ENCODE results near the gene IFI30. TPM values are rescaled to one million over a fixed set of nuclear protein-coding genes. Genes with fewer than 3 reads are reported as not detected.
A peak's percentile ranks its signal among the peaks of the same experiment; 100 is the strongest.

IFI30 gene
- 100 to 1,000 TPM; 205 to 612 TPM for total RNA-seq
- polyA plus RNA-seq, result 1,000 to 10,000 TPM in 1 of 2 donors, 100 to 1,000 TPM in 1; 440 to 1,883 TPM
- long read RNA-seq, donor 1, transcript IFI30-201 (7 exons, 1,134 nt), result major isoform, 19 of 19 reads
- long read RNA-seq, donor 1, partial matches to known transcripts, result 0 of 19 reads
- long read RNA-seq, donor 1, other reads (novel, unspliced or antisense), result 0 of 19 reads
- long read RNA-seq, donor 2, transcript IFI30-201 (7 exons, 1,134 nt), result major isoform, 9 of 9 reads
- long read RNA-seq, donor 2, partial matches to known transcripts, result 0 of 9 reads
- long read RNA-seq, donor 2, other reads (novel, unspliced or antisense), result 0 of 9 reads
- long read RNA-seq, donor 3, transcript IFI30-201 (7 exons, 1,134 nt), result major isoform, 8 of 8 reads
- long read RNA-seq, donor 3, partial matches to known transcripts, result 0 of 8 reads
- long read RNA-seq, donor 3, other reads (novel, unspliced or antisense), result 0 of 8 reads
- long read RNA-seq, donor 4, partial matches to known transcripts, result 0 of 2 reads
- long read RNA-seq, donor 4, other reads (novel, unspliced or antisense), result 0 of 2 reads
- long read RNA-seq, donor 5, transcript IFI30-201 (7 exons, 1,134 nt), result major isoform, 24 of 24 reads
- long read RNA-seq, donor 5, partial matches to known transcripts, result 0 of 24 reads
- long read RNA-seq, donor 5, other reads (novel, unspliced or antisense), result 0 of 24 reads

DNA sequence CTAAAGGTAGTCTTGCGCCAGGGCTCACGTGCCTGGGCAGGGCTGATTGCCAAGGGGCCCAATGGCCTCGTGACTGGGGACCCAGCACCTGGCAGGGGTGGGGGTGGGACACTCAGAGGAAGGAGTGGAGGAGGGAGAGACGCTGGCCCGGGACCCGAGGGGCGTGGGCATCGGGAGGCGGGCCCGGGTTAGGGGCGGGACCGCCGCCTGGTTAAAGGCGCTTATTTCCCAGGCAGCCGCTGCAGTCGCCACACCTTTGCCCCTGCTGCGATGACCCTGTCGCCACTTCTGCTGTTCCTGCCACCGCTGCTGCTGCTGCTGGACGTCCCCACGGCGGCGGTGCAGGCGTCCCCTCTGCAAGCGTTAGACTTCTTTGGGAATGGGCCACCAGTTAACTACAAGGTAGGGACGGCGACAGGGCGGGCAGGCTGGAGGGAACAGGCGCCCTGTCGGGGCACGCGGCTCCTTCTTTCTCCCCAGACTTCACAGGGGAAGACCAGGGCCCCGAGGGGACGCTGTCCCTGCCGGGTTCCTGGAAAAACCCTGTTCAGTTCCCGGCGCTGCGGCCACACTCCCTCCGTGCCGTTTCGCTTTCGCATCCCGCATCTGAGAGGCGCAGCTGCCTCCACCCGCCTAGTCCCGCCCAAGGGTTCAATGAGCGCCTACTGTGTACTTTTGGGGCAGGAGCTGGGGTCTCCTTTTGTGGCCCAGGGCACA lies at the start of gene IFI30:
Gene IFI30, plus strand, starts transcription at position 242 of the 717 bp plus-strand sequence. Its CDS starts 29 bp downstream, at position 271.
- peak; percentile 63 to 84 (median 75) for DNase-seq
- Histone ChIP-seq H3K4me3 (peak within 1 kb of the TSS; percentile 55), H3K36me3 (ENCODE audit: control insufficient read depth in 4 of 4, insufficient read depth in 4 of 4, low read length in 4 of 4) (peaks cover 0 to 20% (median 1%) of the 10 kb centered on the region in 4 donors), H3K9me3 (ENCODE audit: control insufficient read depth in 4 of 4, insufficient read depth in 3 of 4, low read length in 3 of 4) (no peaks in the 10 kb centered on the region), H3K27me3 (ENCODE audit: control insufficient read depth in 3 of 3, insufficient read depth in 3 of 3, low read length in 2 of 3) (peaks cover 0 to 2% (median 0%) of the 10 kb centered on the region in 3 donors), H3K9ac (ENCODE audit: insufficient read depth in 1 of 2, low read length in 2 of 2) (peak within 1 kb of the TSS in 1 of 2 donors; percentile 63), H3K4me1 (ENCODE audit: control insufficient read depth in 5 of 5, insufficient read depth in 5 of 5, low read length in 5 of 5) (peaks cover 0 to 8% (median 4%) of the 10 kb centered on the region in 5 donors), H3K27ac (ENCODE audit: low read depth in 1 of 2, low read length in 1 of 2) (peak within 1 kb of the TSS in 1 of 2 donors; percentile 86)
- WGBS, 2 donors, result 1% methylated on average over 46 to 47 of the region's 47 CpGs
- TF ChIP-seq, protein P1, sequence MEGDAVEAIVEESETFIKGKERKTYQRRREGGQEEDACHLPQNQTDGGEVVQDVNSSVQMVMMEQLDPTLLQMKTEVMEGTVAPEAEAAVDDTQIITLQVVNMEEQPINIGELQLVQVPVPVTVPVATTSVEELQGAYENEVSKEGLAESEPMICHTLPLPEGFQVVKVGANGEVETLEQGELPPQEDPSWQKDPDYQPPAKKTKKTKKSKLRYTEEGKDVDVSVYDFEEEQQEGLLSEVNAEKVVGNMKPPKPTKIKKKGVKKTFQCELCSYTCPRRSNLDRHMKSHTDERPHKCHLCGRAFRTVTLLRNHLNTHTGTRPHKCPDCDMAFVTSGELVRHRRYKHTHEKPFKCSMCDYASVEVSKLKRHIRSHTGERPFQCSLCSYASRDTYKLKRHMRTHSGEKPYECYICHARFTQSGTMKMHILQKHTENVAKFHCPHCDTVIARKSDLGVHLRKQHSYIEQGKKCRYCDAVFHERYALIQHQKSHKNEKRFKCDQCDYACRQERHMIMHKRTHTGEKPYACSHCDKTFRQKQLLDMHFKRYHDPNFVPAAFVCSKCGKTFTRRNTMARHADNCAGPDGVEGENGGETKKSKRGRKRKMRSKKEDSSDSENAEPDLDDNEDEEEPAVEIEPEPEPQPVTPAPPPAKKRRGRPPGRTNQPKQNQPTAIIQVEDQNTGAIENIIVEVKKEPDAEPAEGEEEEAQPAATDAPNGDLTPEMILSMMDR (IDR thresholded peaks at IDR 0.05; ENCODE audit: control extremely low read depth, extremely low read depth), result no peak
- ATAC-seq (ENCODE audit: insufficient read depth, low FRiP score), result peak; percentile 76

DNA sequence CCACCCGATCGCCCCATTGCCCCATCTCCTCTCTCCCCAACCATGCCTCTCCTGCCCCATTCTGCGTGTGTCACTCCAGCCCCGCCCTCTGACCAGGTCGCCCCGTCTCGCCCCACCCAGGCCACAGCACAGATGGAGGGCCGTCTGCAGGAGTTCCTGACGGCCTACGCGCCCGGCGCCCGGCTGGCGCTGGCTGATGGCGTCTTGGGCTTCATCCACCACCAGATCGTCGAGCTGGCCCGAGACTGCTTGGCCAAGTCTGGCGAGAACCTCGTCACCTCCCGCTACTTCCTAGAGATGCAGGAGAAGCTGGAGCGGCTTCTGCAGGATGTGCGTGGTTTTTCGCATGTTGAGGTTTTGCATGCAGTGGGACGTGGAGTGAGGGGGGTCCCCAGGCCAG lies 49.8 kb upstream of the IFI30 start:
- Histone ChIP-seq H3K9me3 (ENCODE audit: control insufficient read depth in 4 of 4, insufficient read depth in 3 of 4, low read length in 3 of 4) (no peaks in the 10 kb centered on the region), H3K27ac (ENCODE audit: low read depth in 1 of 2, low read length in 1 of 2) (no peak overlapping the region), H3K4me3 (no peak overlapping the region), H3K36me3 (ENCODE audit: control insufficient read depth in 4 of 4, insufficient read depth in 4 of 4, low read length in 4 of 4) (peaks cover 0 to 18% (median 9%) of the 10 kb centered on the region in 4 donors), H3K27me3 (ENCODE audit: control insufficient read depth in 3 of 3, insufficient read depth in 3 of 3, low read length in 2 of 3) (no peaks in the 10 kb centered on the region), H3K4me1 (ENCODE audit: control insufficient read depth in 5 of 5, insufficient read depth in 5 of 5, low read length in 5 of 5) (peaks cover 0 to 5% (median 2%) of the 10 kb centered on the region in 5 donors), H3K9ac (ENCODE audit: insufficient read depth in 1 of 2, low read length in 2 of 2) (no peak overlapping the region)
- no peak for ATAC-seq (ENCODE audit: insufficient read depth, low FRiP score)
- TF ChIP-seq, protein P1 (IDR thresholded peaks at IDR 0.05; ENCODE audit: control extremely low read depth, extremely low read depth), result no peak
- DNase-seq, result no peak
- WGBS, 2 donors, result 74 to 89% methylated on average over 26 of the region's 26 CpGs

DNA sequence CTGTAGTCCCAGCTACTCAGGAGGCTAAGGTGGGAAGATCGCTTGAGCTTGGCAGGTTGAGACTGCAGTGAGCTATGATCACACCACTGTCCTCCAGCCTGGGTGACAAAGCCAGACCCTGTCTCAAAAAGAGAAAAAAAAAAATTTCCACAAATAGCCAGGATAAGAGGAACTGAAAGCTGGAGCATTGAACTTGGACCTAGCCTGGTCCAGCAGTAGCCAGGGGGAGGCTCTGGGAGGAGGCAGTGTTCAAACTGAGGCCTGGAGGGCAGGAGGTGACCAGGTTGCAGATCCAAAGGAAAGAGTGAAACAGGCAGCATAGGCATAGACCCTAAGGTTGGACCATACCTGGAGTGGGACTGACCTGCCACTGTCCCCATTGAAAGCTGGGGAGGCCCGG lies 47.5 kb upstream of the IFI30 start:
- peaks cover 0 to 31% (median 15%) of the 10 kb centered on the region in 4 donors for H3K36me3 ChIP-seq (ENCODE audit: control insufficient read depth in 4 of 4, insufficient read depth in 4 of 4, low read length in 4 of 4)
- no peak for DNase-seq
- no peak for ATAC-seq (ENCODE audit: insufficient read depth, low FRiP score)
- no peaks in the 10 kb centered on the region for H3K27me3 ChIP-seq (ENCODE audit: control insufficient read depth in 3 of 3, insufficient read depth in 3 of 3, low read length in 2 of 3)
- no peak overlapping the region for H3K9ac ChIP-seq (ENCODE audit: insufficient read depth in 1 of 2, low read length in 2 of 2)
- H3K4me1 ChIP-seq (ENCODE audit: control insufficient read depth in 5 of 5, insufficient read depth in 5 of 5, low read length in 5 of 5), result no peaks in the 10 kb centered on the region
- TF ChIP-seq, protein P1 (IDR thresholded peaks at IDR 0.05; ENCODE audit: control extremely low read depth, extremely low read depth), result no peak
- H3K27ac ChIP-seq (ENCODE audit: low read depth in 1 of 2, low read length in 1 of 2), result no peak overlapping the region
- H3K4me3 ChIP-seq, result no peak overlapping the region
- H3K9me3 ChIP-seq (ENCODE audit: control insufficient read depth in 4 of 4, insufficient read depth in 3 of 4, low read length in 3 of 4), result peaks cover 0 to 4% (median 0%) of the 10 kb centered on the region in 4 donors
- 71 to 100% methylated on average over 2 of the region's 2 CpGs for WGBS, 2 donors
